IMR-90 (cell line): ENCODE measurements around the gene TMEM43. TPM values are rescaled to one million over a fixed set of nuclear protein-coding genes. Genes with fewer than 3 reads are reported as not detected.

Experiments used
- ATAC-seq: fragments of 200-7000 bp; cut with Tn5 transposase; 2 replicates; pipeline ENCODE4 v1.9.1; 2020; ENCODE audit warnings: low read depth, mild to moderate bottlenecking, moderate library complexity
- BruUV-seq: library from RNA; stranded (reverse); fragments of 400-500 nt; replicated peaks from 2 replicates; lab custom pipeline; 2021; lab: Mats Ljungman, UMichigan
- CTCF ChIA-PET: fragments of 300-600 bp; formaldehyde crosslinking; extraction: SDS; loops from one replicate; lab custom pipeline; 2021; ENCODE audit warnings: antibody characterized with exemption; lab: Yijun Ruan, JAX
- POLR2A ChIA-PET: fragments of 300-600 bp; sonication (Branson Sonifier 250); formaldehyde crosslinking; loops from one replicate; lab custom pipeline; 2022; ENCODE audit warnings: antibody characterized with exemption; ENCODE audit not compliant: unreplicated experiment; lab: Charles Lee
- DNase-seq: peaks from one replicate; pipeline ENCODE4 v3.0.0; 2013
- H2AFZ ChIP-seq: replicated peaks from 2 replicates; pipeline ENCODE3; 2013; ENCODE audit warnings: low read length, mild to moderate bottlenecking; ENCODE audit not compliant: poor library complexity
- H2AK5ac ChIP-seq: 2 replicates; pipeline ENCODE4 v1.6.1; 2013; ENCODE audit warnings: low read depth, low read length, inconsistent platforms
- H2AK9ac ChIP-seq: replicated peaks from 2 replicates; pipeline ENCODE3; 2013; ENCODE audit warnings: mild to moderate bottlenecking, low read depth, low read length, moderate library complexity; ENCODE audit not compliant: poor library complexity
- H2BK120ac ChIP-seq: 2 replicates; pipeline ENCODE4 v1.6.1; 2013; ENCODE audit warnings: low read depth, low read length, inconsistent platforms
- H2BK15ac ChIP-seq: 3 replicates; pipeline ENCODE4 v1.6.1; 2013; ENCODE audit warnings: low read depth, low read length, inconsistent platforms
- H2BK20ac ChIP-seq: 2 replicates; pipeline ENCODE4 v1.6.1; 2013; ENCODE audit warnings: low read depth, mild to moderate bottlenecking, inconsistent platforms, low read length, moderate library complexity
- H2BK5ac ChIP-seq: 2 replicates; pipeline ENCODE4 v1.6.1; 2013; ENCODE audit warnings: mild to moderate bottlenecking, low read depth, low read length, inconsistent platforms; ENCODE audit not compliant: poor library complexity, severe bottlenecking
- H3K14ac ChIP-seq: replicated peaks from 2 replicates; pipeline ENCODE4 v1.6.1; 2013; ENCODE audit warnings: low read depth, low read length, inconsistent platforms
- H3K18ac ChIP-seq: 2 replicates; pipeline ENCODE4 v1.6.1; 2013; ENCODE audit warnings: low read depth, low read length, control low read depth
- H3K23ac ChIP-seq: 2 replicates; pipeline ENCODE4 v1.6.1; 2013; ENCODE audit warnings: low read depth, low read length, inconsistent platforms
- H3K27ac ChIP-seq: 2 replicates; pipeline ENCODE4 v1.5.1; 2013; ENCODE audit warnings: mild to moderate bottlenecking, control low read depth, low read length; ENCODE audit not compliant: insufficient read depth
- H3K27me3 ChIP-seq: 2 replicates; pipeline ENCODE4 v1.6.1; 2013; ENCODE audit warnings: low read length; ENCODE audit not compliant: control insufficient read depth, insufficient read depth
- H3K36me3 ChIP-seq: 2 replicates; pipeline ENCODE4 v1.6.1; 2013; ENCODE audit warnings: low read length, mixed read lengths; ENCODE audit not compliant: control insufficient read depth, insufficient read depth
- H3K4ac ChIP-seq: 2 replicates; pipeline ENCODE4 v1.6.1; 2013; ENCODE audit warnings: low read depth, low read length, inconsistent platforms
- H3K4me1 ChIP-seq: 2 replicates; pipeline ENCODE4 v1.6.1; 2013; ENCODE audit warnings: low read length, mixed read lengths; ENCODE audit not compliant: control insufficient read depth, insufficient read depth
- H3K4me2 ChIP-seq: 2 replicates; pipeline ENCODE4 v1.6.1; 2013; ENCODE audit warnings: low read depth, mild to moderate bottlenecking, control low read depth, low read length, moderate library complexity
- H3K4me3 ChIP-seq: 2 replicates; pipeline ENCODE4 v1.5.1; 2013; ENCODE audit warnings: low read depth, mild to moderate bottlenecking, control low read depth, low read length, moderate library complexity; ENCODE audit not compliant: insufficient read depth
- H3K56ac ChIP-seq: 2 replicates; pipeline ENCODE4 v1.6.1; 2013; ENCODE audit warnings: low read length, inconsistent platforms; ENCODE audit not compliant: insufficient read depth; ENCODE audit errors: extremely low read depth
- H3K79me1 ChIP-seq, 2 experiments: 2 replicates each; pipeline ENCODE4 v1.6.1; 2013; ENCODE audit warnings: low read length in 2 of 2, inconsistent platforms in 1 of 2, low read depth in 1 of 2
- H3K9ac ChIP-seq: 2 replicates; pipeline ENCODE4 v1.6.1; 2013; ENCODE audit warnings: low read depth, low read length, control low read depth
- H3K9me1 ChIP-seq: 2 replicates; pipeline ENCODE4 v1.6.1; 2013; ENCODE audit warnings: low read length, inconsistent platforms; ENCODE audit not compliant: insufficient read depth
- H3K9me3 ChIP-seq: 2 replicates; pipeline ENCODE4 v1.6.1; 2013; ENCODE audit warnings: low read length; ENCODE audit not compliant: control insufficient read depth, insufficient read depth
- H4K20me1 ChIP-seq: 2 replicates; pipeline ENCODE4 v1.6.1; 2013; ENCODE audit warnings: low read length, inconsistent platforms; ENCODE audit not compliant: insufficient read depth
- H4K5ac ChIP-seq: 2 replicates; pipeline ENCODE4 v1.6.1; 2013; ENCODE audit warnings: mild to moderate bottlenecking, low read depth, low read length, control low read depth
- H4K8ac ChIP-seq, 2 experiments: 2 replicates each; pipeline ENCODE4 v1.6.1; 2013; ENCODE audit warnings: low read depth in 2 of 2, low read length in 2 of 2, control low read depth in 1 of 2, inconsistent platforms in 1 of 2
- H4K91ac ChIP-seq: 2 replicates; pipeline ENCODE4 v1.6.1; 2013; ENCODE audit warnings: low read depth, low read length, inconsistent platforms; ENCODE audit not compliant: insufficient read depth
- BHLHE40 ChIP-seq: fragments of 150-350 bp; IDR thresholded peaks from 2 replicates; pipeline ENCODE4 v1.6.1; 2016; ENCODE audit warnings: mild to moderate bottlenecking, low read depth, low read length
- CEBPB ChIP-seq: IDR thresholded peaks from 2 replicates; pipeline ENCODE4 v1.6.1; 2012; ENCODE audit warnings: low read depth, low read length, improper control_type of control experiment
- CHD1 ChIP-seq: IDR thresholded peaks from 2 replicates; pipeline ENCODE4 v1.6.1; 2012; ENCODE audit warnings: low read depth, low read length, improper control_type of control experiment
- CTCF ChIP-seq: conservative IDR thresholded peaks from 2 replicates; pipeline ENCODE4 v1.5.1; 2012; ENCODE audit warnings: mild to moderate bottlenecking, low read depth, low read length, improper control_type of control experiment
- ELK1 ChIP-seq: fragments of 150-350 bp; IDR thresholded peaks from 2 replicates; pipeline ENCODE4 v1.6.1; 2016; ENCODE audit warnings: low read depth, mild to moderate bottlenecking, low read length, moderate library complexity, borderline replicate concordance
- FOS ChIP-seq: fragments of 150-350 bp; IDR thresholded peaks from 2 replicates; pipeline ENCODE4 v1.6.1; 2016; ENCODE audit warnings: low read depth, low read length
- MAZ ChIP-seq: IDR thresholded peaks from 2 replicates; pipeline ENCODE4 v1.6.1; 2012; ENCODE audit warnings: low read depth, mild to moderate bottlenecking, low read length, improper control_type of control experiment, moderate library complexity, borderline replicate concordance
- MXI1 ChIP-seq: IDR thresholded peaks from 2 replicates; pipeline ENCODE4 v1.6.1; 2012; ENCODE audit warnings: low read depth, mild to moderate bottlenecking, low read length, moderate library complexity, borderline replicate concordance
- POLR2A ChIP-seq: IDR thresholded peaks from 2 replicates; pipeline ENCODE4 v1.6.1; 2012; ENCODE audit warnings: mild to moderate bottlenecking, low read depth, low read length
- RAD21 ChIP-seq: IDR thresholded peaks from 2 replicates; pipeline ENCODE4 v1.6.1; 2012; ENCODE audit warnings: low read length, improper control_type of control experiment
- RCOR1 ChIP-seq: IDR thresholded peaks from 2 replicates; pipeline ENCODE4 v1.6.1; 2012; ENCODE audit warnings: mild to moderate bottlenecking, low read length, improper control_type of control experiment; ENCODE audit not compliant: insufficient replicate concordance
- RFX5 ChIP-seq: IDR thresholded peaks from 2 replicates; pipeline ENCODE4 v1.8.0; 2012; ENCODE audit warnings: low read depth, mild to moderate bottlenecking, low read length, moderate library complexity
- SMC3 ChIP-seq: fragments of 150-350 bp; IDR thresholded peaks from 2 replicates; pipeline ENCODE4 v1.6.1; 2016; ENCODE audit warnings: low read depth, mild to moderate bottlenecking, antibody characterized with exemption, low read length, moderate library complexity
- USF2 ChIP-seq: fragments of 150-350 bp; IDR thresholded peaks from 2 replicates; pipeline ENCODE4 v1.6.1; 2017; ENCODE audit warnings: mild to moderate bottlenecking, antibody characterized with exemption, low read length, low read depth
- WGBS, 2 experiments: methylation state at CpG; one replicate each; pipeline versions ENCODE4 v1.1.5 to v1.1.7; 2013; ENCODE audit warnings: missing lambda C conversion rate in 2 of 2; ENCODE audit not compliant: insufficient read length in 1 of 2; ENCODE audit errors: extremely low coverage in 2 of 2; 5-methylcytosine and 5-hydroxymethylcytosine counted together
- dilution Hi-C: fragments of 300-500 bp; cut with HindIII; formaldehyde crosslinking; loops from one replicate; pipeline ENCODE4 v1.14.3; 2018; ENCODE audit warnings: low sequenced_read_pairs; ENCODE audit not compliant: unreplicated experiment
- in situ Hi-C: fragments of 300-500 bp; cut with MboI; formaldehyde crosslinking; loops from 3 replicates; pipeline ENCODE4 v1.14.3; 2019; ENCODE audit warnings: low sequenced_read_pairs, inconsistent platforms, mixed read lengths
- intact Hi-C: fragments of 100-400 bp; cut with micrococcal nuclease; formaldehyde crosslinking; loops from 2 replicates; pipeline ENCODE4 v1.10.0; 2022
- polyA plus RNA-seq, 3 experiments: library from polyadenylated mRNA; depleted of rRNA; stranded (reverse); fragments of >200 nt; gene quantifications; 2 replicates each; pipeline ENCODE4 v1.2.3, GENCODE V29; 2012; ENCODE audit warnings: low replicate concordance in 1 of 3
- total RNA-seq: library from RNA; depleted of rRNA; stranded (reverse); fragments of >200 nt; gene quantifications from 2 replicates; pipeline ENCODE4 v1.2.3, GENCODE V29; 2012

The TMEM43 gene
- total and polyA plus RNA-seq, 2 of the 4 experiments (the other 2 are of a cell fraction), result 109 to 114 TPM

- H3K36me3 ChIP-seq, result peaks cover 13% of the 10 kb centered on the region
- intact Hi-C loops, result no loop called here
- H3K79me1 ChIP-seq, result peaks cover 11 to 13% of the 10 kb centered on the region in 2 experiments
- no peak overlapping the region for H3K4me2 ChIP-seq
- DNase-seq (no peak), ATAC-seq (no peak)
- no peak overlapping the region for H3K4ac ChIP-seq
- no peaks in the 10 kb centered on the region for H4K20me1 ChIP-seq
- H2BK20ac ChIP-seq, result no peak overlapping the region
- H3K23ac ChIP-seq, result no peak overlapping the region
- H2BK5ac ChIP-seq, result no peak overlapping the region
- H3K9ac ChIP-seq, result no peak overlapping the region
- no peak overlapping the region for H3K27ac ChIP-seq
- no CpG with 5 or more reads among the region's 4 CpGs for WGBS, 2 experiments
- BruUV-seq, result no TSS peak
- H2BK120ac ChIP-seq, result no peak overlapping the region
- POLR2A ChIA-PET, result no interaction called here
- H3K4me1 ChIP-seq, result no peaks in the 10 kb centered on the region
- H3K4me3 ChIP-seq, result no peak overlapping the region
- H4K91ac ChIP-seq, result no peak overlapping the region
- CTCF ChIA-PET, result no interaction called here
- no peak overlapping the region for H3K56ac ChIP-seq
- H4K8ac ChIP-seq, result no peak overlapping the region
- no peak overlapping the region for H4K5ac ChIP-seq
- H3K9me1 ChIP-seq, result no peaks in the 10 kb centered on the region; the same call in 1 of the 2 replicates
- dilution Hi-C loops, result no loop called here
- H2AK9ac ChIP-seq, result no peak overlapping the region
- H2BK15ac ChIP-seq, result no peak overlapping the region
- H2AFZ ChIP-seq, result no peak overlapping the region
- no peaks in the 10 kb centered on the region for H3K27me3 ChIP-seq
- H2AK5ac ChIP-seq, result no peak overlapping the region
- H3K14ac ChIP-seq, result no peak overlapping the region
- TF ChIP-seq MAZ (no peak), CEBPB (no peak), RFX5 (no peak), POLR2A (no peak), CTCF (no peak), ELK1 (no peak), FOS (no peak), RCOR1 (no peak), RAD21 (no peak), SMC3 (no peak), MXI1 (no peak), CHD1 (no peak), USF2 (no peak), BHLHE40 (no peak)
- no peak overlapping the region for H3K18ac ChIP-seq
- in situ Hi-C loops, result no loop called here
- no peaks in the 10 kb centered on the region for H3K9me3 ChIP-seq
Measured at GRCh38 chr3:14188041-14188754, 63.3 kb downstream of the TMEM43 start.
